GM12864 (cell line): Measurements from ENCODE around the gene RELT.
A peak's percentile ranks its signal among the peaks of the same experiment; 100 is the strongest.

Experiments used
- DNase-seq: peaks from one replicate; pipeline ENCODE4 v3.0.0-alpha.2; 2011; ENCODE audit warnings: low read depth
- H3K4me3 ChIP-seq: 2 replicates; pipeline ENCODE4 v1.5.1; 2011; ENCODE audit warnings: mild to moderate bottlenecking, low read depth, low read length, control low read depth
- CTCF ChIP-seq: IDR thresholded peaks from 2 replicates; pipeline ENCODE4 v1.5.1; 2011; ENCODE audit warnings: low read depth, mild to moderate bottlenecking, moderate library complexity, low read length, control low read depth, inconsistent platforms; ENCODE audit errors: missing control alignments

RELT gene

GRCh38 chr11:73391665-73392064 lies 15.5 kb downstream of the RELT start:
- H3K4me3 ChIP-seq: no peak overlapping the region
- TF ChIP-seq CTCF: no peak
- DNase-seq: no peak

GRCh38 chr11:73392108-73393010 lies 16.2 kb downstream of the RELT start:
- no peak overlapping the region for H3K4me3 ChIP-seq
- DNase-seq: no peak
- no peak for TF ChIP-seq CTCF

- no peak overlapping the region for H3K4me3 ChIP-seq
- no peak for DNase-seq
These were observed 16.8 kb downstream of the RELT start for GRCh38 chr11:73393011-73393380.

DNA sequence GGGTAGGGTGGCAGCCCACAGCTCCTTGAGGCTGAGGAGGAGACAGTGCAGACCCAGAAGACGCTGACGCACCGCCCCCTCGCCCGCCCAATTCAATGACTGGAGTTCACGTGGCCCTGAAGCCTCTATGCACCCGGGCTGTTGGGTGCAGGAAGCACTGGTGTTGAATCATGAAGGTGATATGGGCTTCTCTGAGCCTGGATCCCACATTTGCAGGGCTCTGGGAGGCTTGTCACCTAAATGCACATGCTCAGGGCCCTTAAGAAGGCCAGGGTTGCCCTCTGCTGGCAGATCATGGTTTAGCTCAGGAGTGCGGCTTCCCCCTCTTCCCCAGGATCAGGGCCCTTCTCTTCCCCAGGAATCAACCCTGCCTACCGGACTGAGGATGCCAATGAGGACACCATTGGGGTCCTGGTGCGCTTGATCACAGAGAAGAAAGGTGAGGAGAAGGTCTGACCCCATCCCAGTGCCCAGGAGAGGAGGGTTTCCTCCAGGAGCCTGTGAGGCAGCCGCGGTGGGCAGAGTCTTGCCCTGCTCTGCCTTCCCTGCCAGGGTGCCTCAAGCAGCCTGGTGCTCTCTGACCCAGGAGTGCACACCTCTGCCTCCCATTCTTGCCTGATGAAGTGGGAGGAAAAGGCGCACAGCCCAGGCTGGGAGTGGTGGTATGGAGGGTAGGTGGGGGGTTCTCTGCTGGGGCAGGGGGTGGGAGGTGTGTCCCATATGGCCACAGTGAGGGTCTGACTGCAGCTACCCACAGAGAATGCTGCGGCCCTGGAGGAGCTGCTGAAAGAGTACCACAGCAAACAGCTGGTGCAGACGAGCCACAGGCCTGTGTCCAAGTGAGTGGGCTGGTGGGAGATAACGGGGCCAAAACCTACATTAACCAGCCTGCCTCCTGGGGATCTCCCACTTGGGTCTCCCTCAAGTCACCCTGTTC lies 17.5 kb downstream of the RELT start:
- TF ChIP-seq CTCF: peak; percentile 83
- DNase-seq: no peak
- H3K4me3 ChIP-seq: no peak overlapping the region

More at GRCh38 chr11:73393011-73393380, 16.8 kb downstream of the RELT start:
- TF ChIP-seq CTCF: no peak

DNA sequence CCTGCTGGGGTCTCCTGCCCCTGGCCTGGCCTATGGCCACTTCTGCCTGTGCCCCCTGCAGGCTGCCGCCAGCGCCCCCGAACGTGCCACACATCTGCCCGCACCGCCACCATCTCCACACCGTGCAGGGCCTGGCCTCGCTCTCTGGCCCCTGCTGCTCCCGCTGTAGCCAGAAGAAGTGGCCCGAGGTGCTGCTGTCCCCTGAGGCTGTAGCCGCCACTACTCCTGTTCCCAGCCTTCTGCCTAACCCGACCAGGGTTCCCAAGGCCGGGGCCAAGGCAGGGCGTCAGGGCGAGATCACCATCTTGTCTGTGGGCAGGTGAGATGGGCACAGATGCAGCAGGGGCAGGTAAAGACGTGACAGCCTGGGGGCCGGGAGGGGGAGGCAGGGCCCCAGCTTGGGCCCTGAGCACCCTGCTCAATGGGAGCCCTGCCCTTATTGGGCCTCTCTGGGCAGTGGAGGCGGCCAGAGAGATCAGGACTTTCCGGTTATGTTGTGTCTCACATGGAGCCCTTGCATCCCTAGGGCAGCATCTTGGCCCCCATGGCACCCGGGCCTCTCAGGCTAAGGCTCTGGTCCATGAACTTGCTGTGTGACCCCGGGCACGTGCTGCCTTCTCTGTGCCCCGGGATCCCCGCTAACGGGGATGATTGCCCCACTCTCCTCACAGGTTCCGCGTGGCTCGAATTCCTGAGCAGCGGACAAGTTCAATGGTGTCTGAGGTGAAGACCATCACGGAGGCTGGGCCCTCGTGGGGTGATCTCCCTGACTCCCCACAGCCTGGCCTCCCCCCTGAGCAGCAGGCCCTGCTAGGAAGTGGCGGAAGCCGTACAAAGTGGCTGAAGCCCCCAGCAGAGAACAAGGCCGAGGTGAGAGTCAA lies 18.5 kb downstream of the RELT start:
- no peak for TF ChIP-seq CTCF
- no peak overlapping the region for H3K4me3 ChIP-seq
- no peak for DNase-seq
